Astrocyte of the cerebellum (primary cell): Measurements from ENCODE around the gene SERPINH1.

Experiments
- DNase-seq: peaks from one replicate; pipeline ENCODE4 v3.0.0-alpha.2; 2011; ENCODE audit warnings: low read depth
- H3K4me3 ChIP-seq: 2 replicates; pipeline ENCODE4 v1.5.1; 2011; ENCODE audit warnings: mild to moderate bottlenecking, low read depth, low read length, moderate library complexity
- CTCF ChIP-seq: IDR thresholded peaks from 2 replicates; pipeline ENCODE4 v1.5.1; 2012; ENCODE audit warnings: low read length, low read depth, moderate library complexity, mild to moderate bottlenecking; ENCODE audit errors: missing control alignments
- in situ Hi-C: cut with HindIII; loops from 2 replicates; pipeline ENCODE4 v1.10.0; 2017; ENCODE audit warnings: low sequenced_read_pairs

The SERPINH1 gene

GRCh38 chr11:75524665-75525432, 37.2 kb upstream of the SERPINH1 start:
- TF ChIP-seq CTCF = no peak
- peak overlapping the region; percentile 69 for H3K4me3 ChIP-seq
- DNase-seq = no peak
- in situ Hi-C loops = loop anchor here (5.0 kb wide), 4 partner anchors 38 to 188 kb away; no protein-coding TSS in a partner anchor

- in situ Hi-C loops = no loop called here
- DNase-seq = peak; percentile 31
- TF ChIP-seq CTCF = peak; percentile 30
- H3K4me3 ChIP-seq = peak within 1 kb of the TSS; percentile 69
These were observed 36.4 kb upstream of the SERPINH1 start, which contains the start of gene GDPD5 for GRCh38 chr11:75525433-75526191. Gene GDPD5, minus strand, starts transcription at chr11:75525941. Its CDS starts 48,206 bp downstream, at chr11:75477735.

GRCh38 chr11:75526192-75526541, 35.9 kb upstream of the SERPINH1 start:
- H3K4me3 ChIP-seq = peak overlapping the region; percentile 69
- no peak for DNase-seq
- in situ Hi-C loops = no loop called here
- no peak for TF ChIP-seq CTCF

- DNase-seq = no peak
- no peak overlapping the region for H3K4me3 ChIP-seq
- in situ Hi-C loops = no loop called here
- TF ChIP-seq CTCF = no peak
These were observed 34.9 kb upstream of the SERPINH1 start for GRCh38 chr11:75527130-75527529.

- H3K4me3 ChIP-seq = no peak overlapping the region
- no peak for DNase-seq
- in situ Hi-C loops = no loop called here
- TF ChIP-seq CTCF = no peak
These were observed 33.9 kb upstream of the SERPINH1 start for GRCh38 chr11:75527938-75528735.

GRCh38 chr11:75530577-75530976, 31.5 kb upstream of the SERPINH1 start:
- no peak for TF ChIP-seq CTCF
- in situ Hi-C loops = no loop called here
- H3K4me3 ChIP-seq = no peak overlapping the region
- DNase-seq = no peak
